HepG2 (cell line): ENCODE data around the gene HSPA1L. TPM values are rescaled to one million over a fixed set of nuclear protein-coding genes. Genes with fewer than 3 reads are reported as not detected.
"Not testable (repeated sequence)": the region's sequence is repeated elsewhere in the genome, so short reads cannot be mapped to it uniquely, and the experiment has no call there.

Experiments used
- ARID5B ChIP-seq: IDR thresholded peaks from 2 replicates; pipeline ENCODE4 v1.4.0; 2020; ENCODE audit warnings: mild to moderate bottlenecking, missing genetic modification reagents
- FOXA1 ChIP-seq, 2 experiments: fragments of 450-650 bp in 1 of 2; sonication (generic) in 1 of 2; formaldehyde crosslinking in 1 of 2; IDR thresholded peaks; 2 replicates each; pipeline versions ENCODE4 v1.4.0 to v1.6.1; 2016 to 2020; ENCODE audit warnings: missing genetic modification reagents in 1 of 2
- FOXK1 ChIP-seq: sonication (generic); formaldehyde crosslinking; IDR thresholded peaks from 2 replicates; pipeline ENCODE4 v1.4.0; 2020; ENCODE audit warnings: low read depth, missing genetic modification reagents, borderline replicate concordance
- GATAD2A ChIP-seq: IDR thresholded peaks from 2 replicates; pipeline ENCODE4 v1.6.1; 2016
- GFI1 ChIP-seq: sonication (generic); formaldehyde crosslinking; IDR thresholded peaks from 2 replicates; pipeline ENCODE4 v1.5.0; 2020; ENCODE audit warnings: missing genetic modification reagents, mild to moderate bottlenecking, borderline replicate concordance
- GTF3A ChIP-seq: sonication (generic); formaldehyde crosslinking; conservative IDR thresholded peaks from 2 replicates; pipeline ENCODE4 v1.4.0; 2020; ENCODE audit warnings: mild to moderate bottlenecking, missing genetic modification reagents
- HIVEP1 ChIP-seq: sonication (generic); formaldehyde crosslinking; IDR thresholded peaks from 2 replicates; pipeline ENCODE4 v1.4.0; 2020; ENCODE audit warnings: mild to moderate bottlenecking, missing genetic modification reagents
- NR2F6 ChIP-seq, 2 experiments: IDR thresholded peaks; 2 replicates each; pipeline ENCODE4 v1.6.1; 2016; ENCODE audit warnings: antibody characterized with exemption in 1 of 2, mild to moderate bottlenecking in 1 of 2
- PITX1 ChIP-seq: sonication (generic); formaldehyde crosslinking; IDR thresholded peaks from 2 replicates; pipeline ENCODE4 v1.5.1; 2020; ENCODE audit warnings: mild to moderate bottlenecking, missing genetic modification reagents
- RAD21 ChIP-seq: fragments of 450-650 bp; formaldehyde crosslinking; IDR thresholded peaks from 2 replicates; pipeline ENCODE4 v1.5.0; 2020; ENCODE audit warnings: mild to moderate bottlenecking
- RARA ChIP-seq: IDR thresholded peaks from 2 replicates; pipeline ENCODE4 v1.6.1; 2016; ENCODE audit warnings: missing genetic modification reagents, missing compliant biosample characterization
- RXRA ChIP-seq: sonication (generic); formaldehyde crosslinking; IDR thresholded peaks from 2 replicates; pipeline ENCODE4 v1.5.1; 2020; ENCODE audit warnings: missing genetic modification reagents
- RXRB ChIP-seq: IDR thresholded peaks from 2 replicates; pipeline ENCODE4 v1.6.1; 2016; ENCODE audit warnings: borderline replicate concordance, missing genetic modification reagents, missing compliant biosample characterization
- ZGPAT ChIP-seq: IDR thresholded peaks from 2 replicates; pipeline ENCODE4 v1.6.1; 2016; ENCODE audit warnings: mild to moderate bottlenecking
- ZNF280D ChIP-seq: sonication (generic); formaldehyde crosslinking; IDR thresholded peaks from 2 replicates; pipeline ENCODE4 v1.5.1; 2020; ENCODE audit warnings: mild to moderate bottlenecking, missing genetic modification reagents
- ZNF292 ChIP-seq: sonication (generic); formaldehyde crosslinking; IDR thresholded peaks from 2 replicates; pipeline ENCODE4 v1.8.1; 2022; ENCODE audit warnings: mild to moderate bottlenecking, low read depth, missing genetic modification reagents, borderline replicate concordance
- ZNF556 ChIP-seq: sonication (generic); formaldehyde crosslinking; IDR thresholded peaks from 2 replicates; pipeline ENCODE4 v1.4.0; 2020; ENCODE audit warnings: mild to moderate bottlenecking, missing genetic modification reagents, borderline replicate concordance
- ZNF563 ChIP-seq: sonication (generic); formaldehyde crosslinking; IDR thresholded peaks from 2 replicates; pipeline ENCODE4 v1.8.0; 2022; ENCODE audit warnings: mild to moderate bottlenecking, moderate library complexity, missing genetic modification reagents
- ZSCAN29 ChIP-seq: sonication (generic); formaldehyde crosslinking; conservative IDR thresholded peaks from 2 replicates; pipeline ENCODE4 v1.4.0; 2020; ENCODE audit warnings: mild to moderate bottlenecking, missing genetic modification reagents
- polyA plus RNA-seq, 8 experiments: library from polyadenylated mRNA; depleted of rRNA in 3 of 8; stranded (reverse) in 7 of 8; unstranded in 1 of 8; fragments of >200 nt; fragmentation: Illumina TruSeq in 4 of 8; extraction: Trizol in 4 of 8; gene quantifications; 2 replicates each; pipeline versions ENCODE4 v1.2.1 to v1.2.3, GENCODE V29; 2011 to 2016; ENCODE audit warnings: low read depth in 4 of 8, missing spikeins in 1 of 8, mixed read lengths in 1 of 8; ENCODE audit not compliant: insufficient read depth in 1 of 8
- total RNA-seq, 5 experiments: library from RNA; depleted of rRNA; stranded (reverse); fragments of >200 nt; fragmentation: Illumina TruSeq; extraction: Trizol; gene quantifications; 2 replicates each; pipeline ENCODE4 v1.2.3, GENCODE V29; 2016; ENCODE audit warnings: low read depth in 1 of 5

HSPA1L gene
- total and polyA plus RNA-seq, 2 of the 13 experiments (the other 11 are each of a cell fraction or from before 2014, with no cell fraction given), result 0.55 to 1.0 TPM

GRCh38 chr6:31808599-31808998 is 6.5 kb downstream of the HSPA1L start (continued):
- TF ChIP-seq FOXK1 (CRISPR knock-in tag) (peak; percentile 51; the same call in 1 of the 2 replicates), GTF3A (CRISPR knock-in tag) (0 out of 2 replicates have a peak, but pooled peaks have one; percentile 61), GATAD2A (CRISPR knock-in tag) (0 out of 2 replicates have a peak, but pooled peaks have one; percentile 9), RXRA (CRISPR knock-in tag) (peak; percentile 90), ZNF563 (CRISPR knock-in tag) (peak; percentile 57; the same call in 1 of the 2 replicates), ARID5B (peak; percentile 84), GFI1 (CRISPR knock-in tag) (peak; percentile 44; the same call in 1 of the 2 replicates), PITX1 (CRISPR knock-in tag) (peak; percentile 63; the same call in 1 of the 2 replicates), ZNF292 (CRISPR knock-in tag) (peak; percentile 45; the same call in 1 of the 2 replicates), FOXA1 (CRISPR knock-in tag; IDR thresholded peaks at IDR 0.05) (peak; percentile 69), HIVEP1 (0 out of 2 replicates have a peak, but pooled peaks have one; percentile 2), ZGPAT (CRISPR knock-in tag) (peak; percentile 24; the same call in 1 of the 2 replicates), ZSCAN29 (peak; percentile 75), NR2F6 (IDR thresholded peaks at IDR 0.05) (peak; percentile 68), NR2F6 (CRISPR knock-in tag; IDR thresholded peaks at IDR 0.05) (peak; percentile 90), RARA (peak; percentile 94), ZNF556 (CRISPR knock-in tag) (peak; percentile 65; the same call in 1 of the 2 replicates), RXRB (CRISPR knock-in tag) (peak; percentile 67), RAD21 (CRISPR knock-in tag) (0 out of 2 replicates have a peak, but pooled peaks have one; percentile 34), ZNF280D (CRISPR knock-in tag) (0 out of 2 replicates have a peak, but pooled peaks have one; percentile 35)
- TF ChIP-seq FOXA1 (IDR thresholded peaks at IDR 0.05), result not testable (repeated sequence)
